IMR-90 (cell line): ENCODE results near the gene NCAPH2.

Source experiments
- BHLHE40 ChIP-seq: fragments of 150-350 bp; IDR thresholded peaks from 2 replicates; pipeline ENCODE4 v1.6.1; 2016; ENCODE audit warnings: mild to moderate bottlenecking, low read depth, low read length
- CEBPB ChIP-seq: IDR thresholded peaks from 2 replicates; pipeline ENCODE4 v1.6.1; 2012; ENCODE audit warnings: low read depth, low read length, improper control_type of control experiment
- ELK1 ChIP-seq: fragments of 150-350 bp; IDR thresholded peaks from 2 replicates; pipeline ENCODE4 v1.6.1; 2016; ENCODE audit warnings: low read depth, mild to moderate bottlenecking, low read length, moderate library complexity, borderline replicate concordance
- FOS ChIP-seq: fragments of 150-350 bp; IDR thresholded peaks from 2 replicates; pipeline ENCODE4 v1.6.1; 2016; ENCODE audit warnings: low read depth, low read length
- MAZ ChIP-seq: IDR thresholded peaks from 2 replicates; pipeline ENCODE4 v1.6.1; 2012; ENCODE audit warnings: low read depth, mild to moderate bottlenecking, low read length, improper control_type of control experiment, moderate library complexity, borderline replicate concordance
- MXI1 ChIP-seq: IDR thresholded peaks from 2 replicates; pipeline ENCODE4 v1.6.1; 2012; ENCODE audit warnings: low read depth, mild to moderate bottlenecking, low read length, moderate library complexity, borderline replicate concordance
- NFE2L2 ChIP-seq: fragments of 150-350 bp; IDR thresholded peaks from 2 replicates; pipeline ENCODE4 v1.6.1; 2016; ENCODE audit warnings: low read depth, mild to moderate bottlenecking, low read length
- POLR2A ChIP-seq: IDR thresholded peaks from 2 replicates; pipeline ENCODE4 v1.6.1; 2012; ENCODE audit warnings: mild to moderate bottlenecking, low read depth, low read length
- RAD21 ChIP-seq: IDR thresholded peaks from 2 replicates; pipeline ENCODE4 v1.6.1; 2012; ENCODE audit warnings: low read length, improper control_type of control experiment
- RCOR1 ChIP-seq: IDR thresholded peaks from 2 replicates; pipeline ENCODE4 v1.6.1; 2012; ENCODE audit warnings: mild to moderate bottlenecking, low read length, improper control_type of control experiment; ENCODE audit not compliant: insufficient replicate concordance
- RFX5 ChIP-seq: IDR thresholded peaks from 2 replicates; pipeline ENCODE4 v1.8.0; 2012; ENCODE audit warnings: low read depth, mild to moderate bottlenecking, low read length, moderate library complexity
- TF ChIP-seq, protein P1 (sequence below): conservative IDR thresholded peaks from 2 replicates; pipeline ENCODE4 v1.5.1; 2012; ENCODE audit warnings: mild to moderate bottlenecking, low read depth, low read length, improper control_type of control experiment

DNA sequence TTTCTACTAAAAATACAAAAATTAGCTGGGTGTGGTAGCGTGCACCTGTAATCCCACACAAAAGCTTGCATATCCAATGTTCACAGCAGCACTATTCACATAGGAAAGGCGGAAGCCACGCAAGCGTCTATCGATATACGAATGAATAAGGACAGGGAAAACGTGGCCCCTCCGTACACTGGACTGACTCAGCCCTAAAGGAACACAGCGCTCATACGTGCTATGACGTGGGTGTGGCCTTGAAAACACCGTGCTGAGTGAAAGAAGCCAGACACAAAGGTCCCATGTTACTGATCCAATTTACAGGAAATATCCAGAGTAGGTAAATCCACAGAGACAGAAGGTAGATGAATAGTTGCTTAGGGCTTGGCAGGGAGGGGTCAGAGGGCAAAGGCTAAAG lies 7.6 kb upstream of the NCAPH2 start:
- TF ChIP-seq MXI1 (no peak), POLR2A (no peak), ELK1 (no peak), RAD21 (no peak), CEBPB (no peak), FOS (no peak), RFX5 (no peak), BHLHE40 (no peak), NFE2L2 (no peak), RCOR1 (no peak), MAZ (no peak)
- TF ChIP-seq, protein P1, sequence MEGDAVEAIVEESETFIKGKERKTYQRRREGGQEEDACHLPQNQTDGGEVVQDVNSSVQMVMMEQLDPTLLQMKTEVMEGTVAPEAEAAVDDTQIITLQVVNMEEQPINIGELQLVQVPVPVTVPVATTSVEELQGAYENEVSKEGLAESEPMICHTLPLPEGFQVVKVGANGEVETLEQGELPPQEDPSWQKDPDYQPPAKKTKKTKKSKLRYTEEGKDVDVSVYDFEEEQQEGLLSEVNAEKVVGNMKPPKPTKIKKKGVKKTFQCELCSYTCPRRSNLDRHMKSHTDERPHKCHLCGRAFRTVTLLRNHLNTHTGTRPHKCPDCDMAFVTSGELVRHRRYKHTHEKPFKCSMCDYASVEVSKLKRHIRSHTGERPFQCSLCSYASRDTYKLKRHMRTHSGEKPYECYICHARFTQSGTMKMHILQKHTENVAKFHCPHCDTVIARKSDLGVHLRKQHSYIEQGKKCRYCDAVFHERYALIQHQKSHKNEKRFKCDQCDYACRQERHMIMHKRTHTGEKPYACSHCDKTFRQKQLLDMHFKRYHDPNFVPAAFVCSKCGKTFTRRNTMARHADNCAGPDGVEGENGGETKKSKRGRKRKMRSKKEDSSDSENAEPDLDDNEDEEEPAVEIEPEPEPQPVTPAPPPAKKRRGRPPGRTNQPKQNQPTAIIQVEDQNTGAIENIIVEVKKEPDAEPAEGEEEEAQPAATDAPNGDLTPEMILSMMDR: no peak
